MG63 (cell line): ENCODE data around the gene AGAP1. TPM values are rescaled to one million over a fixed set of nuclear protein-coding genes. Genes with fewer than 3 reads are reported as not detected.

ENCODE experiments used
- DNase-seq: peaks from one replicate; pipeline ENCODE4 v3.0.0-alpha.2; 2020
- H3K27me3 ChIP-seq: fragments of 250-450 bp; sonication (Bioruptor Pico); 2 replicates; pipeline ENCODE4 v1.5.1; 2020; ENCODE audit warnings: mild to moderate bottlenecking, moderate library complexity
- H3K36me3 ChIP-seq: fragments of 250-450 bp; sonication (Bioruptor Pico); 2 replicates; pipeline ENCODE4 v1.5.1; 2020; ENCODE audit warnings: mild to moderate bottlenecking, moderate library complexity
- H3K4me3 ChIP-seq: fragments of 250-450 bp; sonication (Bioruptor Pico); 2 replicates; pipeline ENCODE4 v1.5.1; 2020; ENCODE audit warnings: mild to moderate bottlenecking, moderate library complexity
- H3K9me3 ChIP-seq: fragments of 250-450 bp; sonication (Bioruptor Pico); 2 replicates; pipeline ENCODE4 v1.5.1; 2020; ENCODE audit warnings: mild to moderate bottlenecking, moderate library complexity
- total RNA-seq: library from RNA; depleted of rRNA; stranded (reverse); fragments of >200 nt; shearing (Covaris generic); gene quantifications from 2 replicates; pipeline ENCODE4 v1.2.3, GENCODE V29; 2014; ENCODE audit warnings: low replicate concordance

AGAP1 gene
- total RNA-seq, 1 experiment from 2014 or later, result 8.8 TPM

GRCh38 chr2:235692076-235692475 is 198.2 kb downstream of the AGAP1 start:
- Histone ChIP-seq H3K9me3 (no peaks in the 10 kb centered on the region), H3K27me3 (no peaks in the 10 kb centered on the region), H3K4me3 (no peak overlapping the region), H3K36me3 (no peaks in the 10 kb centered on the region)
- DNase-seq, result no peak

DNA sequence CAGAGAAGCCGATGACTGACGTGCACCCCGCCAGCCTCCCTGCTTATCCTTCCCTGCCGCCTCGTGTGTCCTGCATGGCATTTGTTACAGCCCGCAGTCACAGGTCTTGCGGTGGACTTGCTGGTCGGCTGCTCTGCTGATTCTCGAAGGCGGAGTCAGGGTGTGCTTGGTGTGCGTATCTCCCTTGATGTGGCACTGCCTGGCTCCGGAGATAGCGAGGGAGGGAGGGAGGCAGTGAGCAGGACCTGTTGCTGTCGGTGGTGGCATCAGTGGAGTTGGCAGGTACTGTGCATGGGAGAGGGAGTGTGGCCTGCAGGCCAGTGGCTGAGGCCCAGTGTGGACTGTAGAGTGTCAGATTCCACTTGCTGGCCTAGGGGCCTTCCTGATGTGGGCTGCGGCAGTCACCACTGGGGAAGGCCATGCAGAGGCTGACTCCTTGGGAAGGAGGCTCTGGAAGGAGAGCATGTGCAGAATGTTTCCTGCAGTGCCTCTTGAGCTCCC is 198.9 kb downstream of the AGAP1 start:
- Histone ChIP-seq H3K36me3 (no peaks in the 10 kb centered on the region), H3K27me3 (no peaks in the 10 kb centered on the region), H3K9me3 (no peaks in the 10 kb centered on the region), H3K4me3 (no peak overlapping the region)
- DNase-seq, result no peak

GRCh38 chr2:235693279-235693678 is 199.4 kb downstream of the AGAP1 start:
- Histone ChIP-seq H3K36me3 (no peaks in the 10 kb centered on the region), H3K4me3 (no peak overlapping the region), H3K9me3 (no peaks in the 10 kb centered on the region), H3K27me3 (no peaks in the 10 kb centered on the region)
- no peak for DNase-seq

DNA sequence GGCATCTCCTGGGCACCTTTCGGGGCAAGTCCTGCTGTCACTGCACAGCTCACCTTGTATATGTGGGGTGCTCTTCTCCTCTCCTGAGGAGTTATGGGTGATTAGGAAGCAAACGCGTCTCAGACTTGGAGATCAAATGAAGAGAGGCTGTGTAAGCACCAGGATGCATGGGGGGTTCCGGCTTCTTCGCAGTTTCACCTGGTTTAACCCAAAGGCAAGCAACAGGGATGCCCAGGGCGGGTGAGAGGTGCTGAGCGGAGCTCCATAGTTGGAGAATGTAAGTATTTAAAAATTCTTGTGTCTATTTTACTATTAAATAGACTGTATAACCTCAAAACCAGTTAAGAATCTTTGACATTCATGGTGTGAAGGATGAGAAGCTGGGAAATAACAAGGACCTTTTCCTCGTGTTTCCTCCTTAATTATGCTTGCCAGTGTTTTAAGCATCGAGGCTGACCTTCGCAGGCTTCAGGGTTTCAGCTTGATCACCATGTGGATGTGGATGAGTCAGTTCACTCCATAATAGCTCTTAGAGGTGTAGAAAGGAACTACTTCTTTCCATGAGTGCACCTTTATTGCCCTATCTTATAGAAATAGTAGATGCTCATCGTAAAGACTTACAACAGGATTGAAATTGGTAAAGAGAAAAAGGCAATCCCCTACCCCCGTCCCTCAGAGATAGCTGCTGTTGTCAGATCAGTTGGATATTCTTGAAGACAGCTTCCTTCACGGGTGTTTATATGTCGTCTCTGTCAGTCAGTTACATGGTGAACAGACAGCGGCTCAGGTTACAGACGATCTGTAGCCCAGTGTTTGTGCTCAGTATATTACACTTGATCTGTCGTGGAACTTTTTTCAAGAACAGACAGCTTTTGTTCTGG is 201.1 kb downstream of the AGAP1 start:
- H3K36me3 ChIP-seq, result no peaks in the 10 kb centered on the region
- H3K4me3 ChIP-seq, result no peak overlapping the region
- H3K27me3 ChIP-seq, result no peaks in the 10 kb centered on the region
- no peaks in the 10 kb centered on the region for H3K9me3 ChIP-seq
- no peak for DNase-seq

DNA sequence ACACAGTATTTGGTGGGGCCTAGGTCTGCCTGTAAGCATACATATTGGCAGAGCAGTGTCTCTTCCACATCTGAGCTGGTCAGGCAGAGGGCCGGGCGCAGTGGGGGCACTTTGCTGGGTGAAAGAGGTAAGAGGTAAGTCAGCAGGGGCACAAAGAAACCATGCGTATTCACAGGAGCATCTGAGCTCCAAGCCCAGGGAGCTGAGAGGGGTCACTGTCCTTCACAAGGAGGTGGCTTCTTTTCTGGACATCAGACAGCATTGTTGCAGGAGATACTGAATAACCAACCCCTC is 201.7 kb downstream of the AGAP1 start:
- Histone ChIP-seq H3K27me3 (no peaks in the 10 kb centered on the region), H3K4me3 (no peak overlapping the region), H3K9me3 (no peaks in the 10 kb centered on the region), H3K36me3 (no peaks in the 10 kb centered on the region)
- no peak for DNase-seq

DNA sequence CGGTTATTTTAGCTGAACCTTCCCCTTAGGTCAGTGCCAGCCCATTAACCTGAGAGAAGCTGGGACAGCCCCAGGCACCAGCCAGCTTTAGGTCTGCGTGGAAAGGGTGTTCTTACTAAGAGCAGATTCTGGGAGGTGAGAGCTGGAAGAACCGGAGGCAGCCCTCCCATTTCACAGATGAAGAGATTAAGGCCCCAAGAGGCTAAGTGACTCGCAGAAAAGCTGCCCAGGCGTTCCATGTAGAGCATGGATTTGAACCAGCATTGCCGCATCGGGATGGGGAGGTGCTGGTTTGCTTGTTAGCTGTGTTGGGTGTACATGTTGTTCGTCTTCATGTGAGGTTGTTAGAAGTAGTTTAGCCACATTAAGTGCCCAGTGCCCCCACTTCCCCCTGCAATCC is 203.2 kb downstream of the AGAP1 start:
- Histone ChIP-seq H3K36me3 (no peaks in the 10 kb centered on the region), H3K27me3 (no peaks in the 10 kb centered on the region), H3K4me3 (no peak overlapping the region), H3K9me3 (no peaks in the 10 kb centered on the region)
- no peak for DNase-seq

DNA sequence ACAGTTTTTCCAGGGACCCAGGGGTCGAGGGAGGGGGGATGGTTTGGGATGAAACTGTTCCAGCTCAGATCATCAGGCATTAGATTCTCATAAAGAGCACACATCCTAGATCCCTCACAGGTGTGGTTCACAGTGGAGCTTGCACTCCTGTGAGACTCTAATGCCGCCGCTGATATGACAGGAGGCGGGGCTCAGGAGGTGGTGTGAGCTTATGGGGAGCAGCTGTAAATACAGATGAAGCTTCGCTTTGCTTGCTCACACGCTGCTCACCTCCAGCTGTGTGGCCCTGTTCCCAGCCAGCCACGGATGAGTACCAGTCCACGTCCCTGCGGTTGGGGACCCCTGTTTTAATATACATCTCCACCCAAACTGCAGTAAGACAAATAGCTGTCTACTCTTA is 204.2 kb downstream of the AGAP1 start:
- DNase-seq, result peak; percentile 23
- Histone ChIP-seq H3K36me3 (no peaks in the 10 kb centered on the region), H3K9me3 (no peaks in the 10 kb centered on the region), H3K4me3 (no peak overlapping the region), H3K27me3 (no peaks in the 10 kb centered on the region)

- Histone ChIP-seq H3K9me3 (no peaks in the 10 kb centered on the region), H3K36me3 (no peaks in the 10 kb centered on the region), H3K4me3 (no peak overlapping the region), H3K27me3 (no peaks in the 10 kb centered on the region)
- no peak for DNase-seq
Observed at GRCh38 chr2:235698491-235698890, 204.6 kb downstream of the AGAP1 start.

DNA sequence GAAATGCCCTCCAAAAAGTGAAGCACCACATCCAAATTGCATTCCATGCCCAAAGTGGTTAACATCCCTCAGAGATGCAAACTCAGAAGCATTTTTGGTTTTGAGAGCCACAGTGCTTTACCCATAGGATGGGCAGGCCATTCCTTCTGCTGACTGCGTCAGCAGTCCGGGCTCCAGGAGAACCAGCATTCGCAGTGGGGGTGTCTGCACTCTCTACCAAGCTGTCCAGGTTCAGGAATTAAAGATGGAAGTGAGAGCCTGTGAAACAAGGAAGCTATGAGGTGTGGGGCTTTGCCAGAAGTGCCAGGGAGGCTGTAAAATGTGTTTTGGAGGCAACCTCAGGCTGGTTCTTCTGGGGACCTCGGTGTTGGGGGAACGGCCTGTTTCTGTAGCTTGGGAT is 205.7 kb downstream of the AGAP1 start:
- no peak for DNase-seq
- Histone ChIP-seq H3K36me3 (no peaks in the 10 kb centered on the region), H3K9me3 (no peaks in the 10 kb centered on the region), H3K27me3 (no peaks in the 10 kb centered on the region), H3K4me3 (no peak overlapping the region)

GRCh38 chr2:235701206-235701981 is 207.6 kb downstream of the AGAP1 start:
- no peaks in the 10 kb centered on the region for H3K36me3 ChIP-seq
- no peak overlapping the region for H3K4me3 ChIP-seq
- DNase-seq, result no peak
- no peaks in the 10 kb centered on the region for H3K27me3 ChIP-seq
- no peaks in the 10 kb centered on the region for H3K9me3 ChIP-seq

DNA sequence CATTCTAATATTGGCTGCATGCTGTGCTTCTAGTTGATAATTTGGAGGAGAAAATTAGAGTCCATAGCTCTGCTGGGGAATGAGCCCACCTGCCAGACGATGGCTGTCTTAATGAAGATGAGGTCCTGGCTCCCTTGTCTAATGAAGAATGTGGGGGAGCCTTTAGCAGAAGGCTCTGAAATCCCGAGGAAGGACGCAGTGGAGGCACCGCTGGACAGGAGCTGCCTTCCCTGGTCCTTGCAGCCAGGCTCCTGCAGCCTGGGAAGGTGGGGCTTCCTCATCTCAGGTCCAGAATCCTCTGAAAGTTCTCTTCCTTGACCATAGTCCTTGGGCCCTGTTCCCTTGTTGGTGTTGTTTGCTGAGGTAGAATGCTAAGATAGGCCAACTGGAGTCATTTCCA is 208.3 kb downstream of the AGAP1 start:
- no peak for DNase-seq
- Histone ChIP-seq H3K36me3 (no peaks in the 10 kb centered on the region), H3K4me3 (no peak overlapping the region), H3K9me3 (no peaks in the 10 kb centered on the region), H3K27me3 (no peaks in the 10 kb centered on the region)

DNA sequence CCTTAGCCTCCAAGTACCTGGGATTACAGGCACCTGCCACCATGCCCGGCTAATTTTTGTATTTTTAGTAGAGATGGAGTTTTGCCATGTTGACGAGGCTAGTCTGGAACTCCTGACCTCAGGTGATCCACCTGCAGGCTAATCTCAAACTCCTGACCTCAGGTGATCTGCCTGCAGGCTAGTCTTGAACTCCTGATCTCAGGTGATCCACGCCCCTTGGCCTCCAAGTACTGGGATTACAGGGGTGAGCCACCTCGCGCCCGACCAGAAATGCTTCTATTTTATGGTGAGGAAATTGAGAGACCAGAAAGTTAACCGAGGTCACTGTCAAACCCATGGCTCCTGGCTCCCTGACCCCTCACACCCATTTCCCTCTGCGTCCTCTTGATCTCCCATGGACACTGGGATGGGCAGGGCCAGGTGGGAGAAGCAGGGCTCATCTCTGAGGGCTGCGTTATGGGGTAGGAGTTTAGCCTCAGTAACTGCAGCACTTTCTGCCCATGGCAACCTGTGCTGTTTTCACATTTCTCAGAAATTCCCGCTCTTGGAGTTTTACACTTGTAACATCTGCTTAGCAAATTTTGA is 210.0 kb downstream of the AGAP1 start:
- Histone ChIP-seq H3K9me3 (no peaks in the 10 kb centered on the region), H3K27me3 (no peaks in the 10 kb centered on the region), H3K4me3 (no peak overlapping the region), H3K36me3 (no peaks in the 10 kb centered on the region)
- DNase-seq, result no peak

- DNase-seq, result no peak
- H3K4me3 ChIP-seq, result no peak overlapping the region
- H3K36me3 ChIP-seq, result no peaks in the 10 kb centered on the region
- no peaks in the 10 kb centered on the region for H3K27me3 ChIP-seq
- no peaks in the 10 kb centered on the region for H3K9me3 ChIP-seq
Observed at GRCh38 chr2:235705296-235705695, 211.5 kb downstream of the AGAP1 start.

- H3K27me3 ChIP-seq, result no peaks in the 10 kb centered on the region
Observed at GRCh38 chr2:235706506-235706905, 212.7 kb downstream of the AGAP1 start.

DNA sequence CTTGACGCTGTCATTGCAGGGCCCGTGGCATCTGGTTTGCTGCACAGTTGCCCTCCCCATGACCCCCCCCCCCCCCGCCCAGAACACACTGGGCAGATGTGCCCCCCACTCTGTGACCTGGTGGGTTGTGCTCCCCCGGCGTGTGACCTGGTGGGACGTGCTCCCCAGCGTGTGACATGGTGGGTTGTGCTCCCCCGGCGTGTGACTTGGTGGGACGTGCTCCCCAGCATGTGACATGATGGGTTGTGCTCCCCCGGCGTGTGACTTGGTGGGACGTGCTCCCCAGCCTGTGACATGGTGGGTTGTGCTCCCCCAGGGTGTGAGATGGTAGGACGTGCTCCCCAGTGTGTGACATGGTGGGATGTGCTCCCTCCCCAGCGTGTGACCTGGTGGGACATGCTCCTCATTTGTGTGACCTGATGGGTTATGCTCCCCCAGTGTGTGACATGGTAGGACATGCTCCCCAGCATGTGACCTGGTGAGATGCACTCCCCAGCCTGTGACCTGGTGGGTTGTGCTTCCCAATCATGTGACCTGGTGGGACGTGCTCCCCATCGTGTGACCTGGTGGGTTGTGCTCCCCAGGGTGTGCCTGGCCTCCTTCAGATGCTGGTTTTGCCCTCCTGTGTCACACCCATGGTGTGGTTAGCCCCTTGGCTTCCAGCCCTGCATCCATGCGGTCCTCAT is 213.7 kb downstream of the AGAP1 start:
- Histone ChIP-seq H3K9me3 (no peaks in the 10 kb centered on the region), H3K4me3 (no peak overlapping the region), H3K27me3 (no peaks in the 10 kb centered on the region), H3K36me3 (no peaks in the 10 kb centered on the region)
- no peak for DNase-seq

More at GRCh38 chr2:235706506-235706905, 212.7 kb downstream of the AGAP1 start:
- Histone ChIP-seq H3K4me3 (no peak overlapping the region), H3K36me3 (no peaks in the 10 kb centered on the region), H3K9me3 (no peaks in the 10 kb centered on the region)
- DNase-seq, result no peak

DNA sequence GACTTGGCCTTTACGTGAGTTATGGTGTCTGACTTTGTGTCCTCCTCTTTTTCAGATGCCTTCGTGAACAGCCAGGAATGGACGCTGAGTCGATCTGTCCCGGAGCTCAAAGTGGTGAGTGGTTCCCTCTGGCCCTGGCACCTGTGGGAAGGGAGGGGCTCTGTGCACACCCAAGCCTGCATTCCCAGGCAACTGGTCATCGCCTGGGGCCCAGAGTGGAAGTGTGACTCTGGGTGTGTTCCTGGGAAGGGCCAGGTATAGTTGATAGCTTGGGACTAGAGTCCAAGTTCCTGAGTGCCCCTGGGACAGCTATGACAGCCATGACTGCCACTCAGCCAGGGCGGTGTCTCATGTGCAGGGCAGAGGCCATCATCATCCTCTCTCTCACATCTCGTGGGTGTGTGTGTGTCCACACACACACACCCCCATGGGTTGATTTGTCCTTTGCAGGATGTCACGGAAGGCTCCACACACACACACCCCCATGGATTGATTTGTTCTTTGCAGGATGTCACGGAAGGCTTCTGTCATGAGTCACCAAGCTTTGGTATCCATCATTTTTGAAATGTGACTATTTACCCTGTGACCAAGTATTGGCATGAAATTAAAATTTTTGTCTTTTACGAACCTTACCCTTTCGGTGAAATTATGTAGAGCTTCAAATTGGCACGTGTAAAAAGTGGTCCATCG is 215.4 kb downstream of the AGAP1 start:
- no peaks in the 10 kb centered on the region for H3K9me3 ChIP-seq
- H3K27me3 ChIP-seq, result no peaks in the 10 kb centered on the region
- peak; percentile 50 for DNase-seq
- H3K4me3 ChIP-seq, result no peak overlapping the region
- no peaks in the 10 kb centered on the region for H3K36me3 ChIP-seq
